Measurements from ENCODE around the gene RBM3.

DNA sequence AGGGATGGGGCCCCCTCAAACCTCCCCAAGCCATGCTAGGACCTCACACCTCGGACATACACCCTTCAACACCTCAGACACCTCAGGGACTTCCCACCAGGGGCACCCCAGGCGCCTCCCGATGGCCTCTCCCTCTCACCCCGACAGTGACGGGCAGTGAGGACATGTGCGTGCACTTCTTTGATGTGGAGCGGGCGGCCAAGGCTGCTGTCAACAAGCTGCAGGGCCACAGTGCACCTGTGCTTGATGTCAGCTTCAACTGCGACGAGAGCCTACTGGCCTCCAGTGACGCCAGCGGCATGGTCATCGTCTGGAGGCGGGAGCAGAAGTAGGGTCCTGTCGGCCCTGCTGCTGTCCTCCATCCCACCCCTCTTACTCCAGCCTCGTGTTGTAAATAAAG is 30.4 kb downstream of the RBM3 start:
- TF ChIP-seq ZNF274 (IDR thresholded peaks at IDR 0.05; ENCODE audit: low read depth, low read length) = no peak
- no peak for TF ChIP-seq SUZ12 (IDR thresholded peaks at IDR 0.05; ENCODE audit: extremely low read depth, insufficient read depth, insufficient read length)
- no peak for TF ChIP-seq YY1 (IDR thresholded peaks at IDR 0.05; ENCODE audit: insufficient read depth, insufficient read length)
